HFFc6 (cell line): ENCODE data around the gene PLXDC1. TPM values are rescaled to one million over a fixed set of nuclear protein-coding genes. Genes with fewer than 3 reads are reported as not detected.

Experiments
- DNase-seq: peaks from one replicate; pipeline ENCODE4 v3.0.0-alpha.2; 2018
- H3K27ac Mint-ChIP-seq: 2 replicates; pipeline ENCODE4 v1.8.0; 2020; ENCODE audit warnings: mild to moderate bottlenecking, mixed read lengths
- H3K27me3 Mint-ChIP-seq: 2 replicates; pipeline ENCODE4 v1.8.0; 2021; ENCODE audit warnings: mild to moderate bottlenecking, moderate library complexity, mixed read lengths; ENCODE audit not compliant: insufficient read depth
- H3K36me3 Mint-ChIP-seq: 2 replicates; pipeline ENCODE4 v1.8.0; 2021; ENCODE audit warnings: low read depth, mixed read lengths
- H3K4me1 Mint-ChIP-seq: 2 replicates; pipeline ENCODE4 v1.8.0; 2020; ENCODE audit warnings: low read depth, mixed read lengths
- H3K4me3 Mint-ChIP-seq: 2 replicates; pipeline ENCODE4 v1.8.0; 2020; ENCODE audit warnings: mild to moderate bottlenecking, moderate library complexity, mixed read lengths
- H3K9me3 Mint-ChIP-seq: 2 replicates; pipeline ENCODE4 v1.8.0; 2020; ENCODE audit warnings: mild to moderate bottlenecking, mixed read lengths
- CTCF ChIP-seq: fragments of 200-600 bp; sonication (generic); IDR thresholded peaks from 2 replicates; pipeline ENCODE4 v1.5.0; 2021; ENCODE audit warnings: antibody characterized with exemption, mild to moderate bottlenecking
- total RNA-seq, 6 experiments: library from RNA; stranded (reverse); fragmentation: NEBNext Ultra II Directional; extraction: Animal tissue kit (Norgen Biotek cat#: 25700); gene quantifications; 2 replicates in 1 of 6; 3 replicates in 5 of 6; pipeline ENCODE4 v1.2.3, GENCODE V29; 2021

PLXDC1 gene
- total RNA-seq, 6 experiments from 2014 or later = 0.20 to 2.2 (median 0.69) TPM

- TF ChIP-seq CTCF = no peak
- Mint-ChIP-seq H3K9me3 (no peaks in the 10 kb centered on the region), H3K27ac (no peak overlapping the region), H3K27me3 (peaks cover 10% of the 10 kb centered on the region), H3K36me3 (peaks cover 6% of the 10 kb centered on the region), H3K4me3 (no peak overlapping the region), H3K4me1 (peaks cover 19% of the 10 kb centered on the region)
- no peak for DNase-seq
Observed at GRCh38 chr17:39113871-39114270, 37.6 kb downstream of the PLXDC1 start.

GRCh38 chr17:39110435-39111136 is 40.9 kb downstream of the PLXDC1 start:
- Mint-ChIP-seq H3K4me1 (peaks cover 17% of the 10 kb centered on the region), H3K9me3 (no peaks in the 10 kb centered on the region), H3K4me3 (no peak overlapping the region), H3K36me3 (peaks cover 6% of the 10 kb centered on the region), H3K27ac (no peak overlapping the region), H3K27me3 (peaks cover 15% of the 10 kb centered on the region)
- no peak for TF ChIP-seq CTCF
- no peak for DNase-seq

GRCh38 chr17:39108461-39109375 is 42.7 kb downstream of the PLXDC1 start:
- H3K4me3 Mint-ChIP-seq = no peak overlapping the region

GRCh38 chr17:39107973-39108372 is 43.5 kb downstream of the PLXDC1 start:
- Mint-ChIP-seq H3K4me1 (peaks cover 10% of the 10 kb centered on the region), H3K4me3 (no peak overlapping the region), H3K36me3 (no peaks in the 10 kb centered on the region), H3K9me3 (no peaks in the 10 kb centered on the region), H3K27ac (no peak overlapping the region), H3K27me3 (peaks cover 12% of the 10 kb centered on the region)
- no peak for TF ChIP-seq CTCF
- no peak for DNase-seq

More at GRCh38 chr17:39108461-39109375, 42.7 kb downstream of the PLXDC1 start:
- H3K4me1 Mint-ChIP-seq = peaks cover 10% of the 10 kb centered on the region
- no peak for DNase-seq
- H3K36me3 Mint-ChIP-seq = no peaks in the 10 kb centered on the region
- H3K27ac Mint-ChIP-seq = no peak overlapping the region
- no peak for TF ChIP-seq CTCF
- H3K9me3 Mint-ChIP-seq = no peaks in the 10 kb centered on the region
- H3K27me3 Mint-ChIP-seq = peaks cover 15% of the 10 kb centered on the region

GRCh38 chr17:39107155-39107554 is 44.3 kb downstream of the PLXDC1 start:
- no peaks in the 10 kb centered on the region for H3K9me3 Mint-ChIP-seq
- H3K4me3 Mint-ChIP-seq = no peak overlapping the region
- no peak for DNase-seq
- no peak for TF ChIP-seq CTCF
- H3K4me1 Mint-ChIP-seq = peaks cover 10% of the 10 kb centered on the region
- peaks cover 13% of the 10 kb centered on the region for H3K27me3 Mint-ChIP-seq
- H3K36me3 Mint-ChIP-seq = no peaks in the 10 kb centered on the region
- no peak overlapping the region; the same call in 1 of the 2 replicates for H3K27ac Mint-ChIP-seq
